ENCODE measurements around the gene EPS8L1.
"Not testable (repeated sequence)": the region's sequence is repeated elsewhere in the genome, so short reads cannot be mapped to it uniquely, and the experiment has no call there.

The EPS8L1 gene

DNA sequence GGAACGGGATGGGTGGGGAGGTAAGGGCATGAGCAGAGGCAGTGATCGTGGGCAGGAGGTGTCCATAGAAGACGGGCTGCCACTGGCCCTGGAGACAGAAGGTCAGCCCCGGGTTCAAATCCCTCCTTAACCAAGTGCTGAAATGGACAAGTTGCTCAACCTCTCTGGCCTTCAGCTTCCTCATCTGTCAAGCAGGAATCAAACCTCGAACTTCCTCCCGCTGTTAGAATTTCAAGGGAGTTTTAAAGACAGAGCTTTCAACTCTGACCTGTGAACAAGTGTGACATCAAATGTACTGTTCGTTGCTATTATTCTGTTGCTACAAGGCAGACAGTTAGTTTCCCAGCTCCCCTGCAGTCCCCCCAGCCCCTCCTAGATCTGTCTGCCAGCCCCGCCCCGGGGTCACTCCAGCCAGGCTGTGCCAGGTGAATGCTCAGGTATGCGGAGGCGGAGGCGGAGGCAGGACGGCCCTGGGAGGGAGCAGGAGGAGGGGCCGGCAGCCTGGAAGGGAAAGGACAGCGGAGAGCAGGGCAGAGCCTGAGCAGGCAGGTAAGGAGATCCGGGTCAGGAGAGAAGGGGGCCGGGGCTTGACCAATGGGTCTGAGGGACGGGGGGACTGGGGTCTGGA lies at the start of gene EPS8L1:
EPS8L1 (plus strand) TSS at position 499 of the 628 bp plus-strand sequence. CDS start 576 bp downstream, outside the sequence.
- DNase-seq (ENCODE audit: low read depth, low spot score): no peak

GRCh38 chr19:55027140-55027471 lies 48.6 kb upstream of the EPS8L1 start:
- not testable (repeated sequence) for DNase-seq (ENCODE audit: low read depth, low spot score)

- no peak for DNase-seq (ENCODE audit: low read depth, low spot score)
Observed at GRCh38 chr19:55027472-55028337, 48.0 kb upstream of the EPS8L1 start.

DNA sequence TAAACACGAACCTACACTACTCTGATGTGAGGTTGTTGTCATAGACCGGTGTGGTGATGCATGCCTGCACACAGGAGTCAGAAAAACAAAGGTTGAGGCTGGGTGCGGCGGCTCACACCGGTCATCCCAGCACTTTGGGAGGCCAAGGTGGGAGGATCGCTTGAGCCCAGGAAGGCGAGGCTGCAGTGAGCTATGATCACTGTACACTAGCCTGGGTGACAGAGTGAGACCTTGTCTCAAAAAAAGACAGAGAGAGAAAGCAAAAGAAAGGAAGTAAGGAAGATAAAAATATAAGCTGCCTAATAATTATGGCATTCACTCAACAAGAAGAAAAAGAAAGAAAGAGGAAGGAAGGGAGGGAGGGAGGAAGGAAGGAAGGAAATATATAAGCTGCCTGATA lies 46.9 kb upstream of the EPS8L1 start:
- DNase-seq (ENCODE audit: low read depth, low spot score): no peak

DNA sequence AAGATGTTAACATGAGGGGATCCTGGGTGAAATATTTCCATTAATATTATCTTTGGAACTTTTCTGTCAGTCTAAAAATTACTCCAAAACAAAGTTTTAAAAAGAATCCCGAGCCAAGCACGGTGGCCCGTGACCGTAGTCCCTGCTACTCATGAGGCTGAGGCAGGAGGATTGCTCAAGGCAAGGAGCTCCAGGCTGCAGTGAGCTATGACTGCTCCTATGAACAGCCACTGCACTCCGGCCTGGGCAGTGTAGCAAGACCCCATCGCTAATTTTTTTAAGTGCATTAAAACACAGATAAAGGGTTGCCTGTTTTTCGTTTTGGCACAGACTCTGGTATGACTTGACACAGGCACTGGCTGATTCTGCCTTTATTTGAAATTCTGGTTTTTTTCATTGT lies 44.5 kb upstream of the EPS8L1 start:
- DNase-seq (ENCODE audit: low read depth, low spot score): no peak

GRCh38 chr19:55032170-55032800 lies 43.4 kb upstream of the EPS8L1 start:
- DNase-seq (ENCODE audit: low read depth, low spot score): no peak

DNA sequence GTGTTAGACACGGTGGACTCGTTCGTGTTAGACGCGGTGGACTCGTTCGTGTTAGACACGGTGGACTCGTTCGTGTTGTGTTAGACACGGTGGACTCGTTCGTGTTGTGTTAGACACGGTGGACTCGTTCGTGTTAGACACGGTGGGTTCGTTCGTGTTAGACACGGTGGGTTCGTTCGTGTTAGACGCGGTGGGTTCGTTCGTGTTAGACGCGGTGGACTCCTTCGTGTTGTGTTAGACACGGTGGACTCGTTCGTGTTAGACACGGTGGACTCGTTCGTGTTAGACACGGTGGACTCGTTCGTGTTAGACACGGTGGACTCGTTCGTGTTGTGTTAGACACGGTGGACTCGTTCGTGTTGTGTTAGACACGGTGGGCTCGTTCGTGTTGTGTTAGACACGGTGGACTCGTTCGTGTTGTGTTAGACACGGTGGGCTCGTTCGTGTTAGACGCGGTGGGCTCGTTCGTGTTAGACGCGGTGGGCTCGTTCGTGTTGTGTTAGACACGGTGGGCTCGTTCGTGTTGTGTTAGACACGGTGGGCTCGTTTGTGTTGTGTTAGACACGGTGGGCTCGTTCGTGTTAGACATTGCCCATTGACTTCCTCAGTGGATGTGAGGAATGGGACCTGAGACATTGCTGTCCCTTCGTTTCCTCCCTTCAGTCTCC lies 42.6 kb upstream of the EPS8L1 start:
- DNase-seq (ENCODE audit: low read depth, low spot score): not testable (repeated sequence)

DNA sequence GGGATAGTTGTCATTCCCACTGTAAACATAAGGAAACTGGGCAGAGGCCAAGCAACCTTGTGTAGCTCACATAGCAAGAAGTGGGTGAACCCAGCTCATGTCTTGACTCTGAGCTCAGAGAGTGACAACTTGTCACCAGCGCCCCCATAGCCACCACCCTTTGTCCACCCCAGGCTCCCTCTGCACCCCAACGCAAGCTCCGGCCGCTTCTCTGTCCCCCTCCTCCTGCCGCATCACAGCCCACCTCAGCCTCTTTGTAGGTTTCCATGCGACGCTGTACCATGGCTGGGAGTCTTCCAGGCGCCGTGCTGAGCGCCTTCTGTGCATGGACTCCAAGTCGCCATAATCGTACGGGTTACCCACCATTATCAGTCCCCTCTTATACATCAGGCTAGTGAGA lies 40.9 kb upstream of the EPS8L1 start:
- DNase-seq (ENCODE audit: low read depth, low spot score): no peak

- no peak for DNase-seq (ENCODE audit: low read depth, low spot score)
Observed at GRCh38 chr19:55036058-55036457, 39.6 kb upstream of the EPS8L1 start.

GRCh38 chr19:55037603-55038002 lies 38.1 kb upstream of the EPS8L1 start:
- not testable (repeated sequence) for DNase-seq (ENCODE audit: low read depth, low spot score)

DNA sequence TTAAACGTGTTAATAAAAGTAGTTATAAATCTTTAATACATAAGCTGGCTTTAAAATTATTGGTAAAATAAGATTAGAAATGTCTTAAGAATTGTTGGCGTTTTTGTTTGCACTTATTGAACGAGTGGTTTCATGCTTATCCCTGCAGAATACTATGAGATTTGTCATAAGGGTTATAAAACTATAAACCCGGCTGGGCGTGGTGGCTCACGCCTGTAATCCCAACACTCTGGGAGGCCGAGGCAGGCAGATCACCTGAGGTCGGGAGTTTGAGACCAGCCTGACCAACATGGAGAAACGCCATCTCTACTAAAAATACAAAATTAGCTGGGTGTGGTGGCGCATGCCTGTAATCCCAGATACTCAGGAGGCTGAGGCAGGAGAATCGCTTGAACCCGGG lies 35.0 kb upstream of the EPS8L1 start:
- DNase-seq (ENCODE audit: low read depth, low spot score): not testable (repeated sequence)

- DNase-seq (ENCODE audit: low read depth, low spot score): no peak
Observed at GRCh38 chr19:55041244-55041626, 34.4 kb upstream of the EPS8L1 start.

DNA sequence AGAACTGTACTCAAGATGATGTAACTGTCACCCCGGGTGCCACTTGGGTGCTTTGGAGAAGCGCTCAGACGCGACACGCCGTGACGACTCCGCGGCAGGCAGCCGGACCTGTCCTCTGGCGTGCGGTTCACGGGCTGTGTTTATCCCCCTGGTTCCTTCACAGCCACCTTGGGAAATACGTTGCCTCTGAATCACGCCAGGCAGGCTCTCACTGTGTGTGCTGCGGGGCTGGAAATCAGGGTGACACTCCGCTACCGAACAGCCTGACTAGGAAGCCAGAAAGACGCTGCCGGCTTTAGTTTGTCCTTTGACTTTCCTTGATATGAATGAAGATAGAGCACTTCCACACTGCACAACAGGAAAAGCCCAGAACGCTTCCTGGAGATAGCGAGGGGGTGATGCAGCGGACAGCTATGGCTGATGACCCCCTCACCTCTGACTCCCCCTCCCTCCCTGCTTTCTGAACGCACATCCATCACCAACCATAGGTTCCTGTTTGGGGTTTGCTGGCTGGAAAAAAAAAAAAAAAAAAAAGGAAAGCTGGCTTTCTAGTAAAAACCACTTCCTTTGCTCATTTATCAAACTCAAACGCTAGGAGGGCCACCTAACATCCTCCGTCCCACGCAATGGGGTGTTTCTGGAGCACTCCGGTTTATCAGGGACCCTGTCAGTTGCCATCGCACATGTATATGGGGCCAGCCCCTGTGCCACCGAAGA lies 33.9 kb upstream of the EPS8L1 start:
- DNase-seq (ENCODE audit: low read depth, low spot score): no peak

GRCh38 chr19:55042344-55042678 lies 33.4 kb upstream of the EPS8L1 start:
- no peak for DNase-seq (ENCODE audit: low read depth, low spot score)

DNA sequence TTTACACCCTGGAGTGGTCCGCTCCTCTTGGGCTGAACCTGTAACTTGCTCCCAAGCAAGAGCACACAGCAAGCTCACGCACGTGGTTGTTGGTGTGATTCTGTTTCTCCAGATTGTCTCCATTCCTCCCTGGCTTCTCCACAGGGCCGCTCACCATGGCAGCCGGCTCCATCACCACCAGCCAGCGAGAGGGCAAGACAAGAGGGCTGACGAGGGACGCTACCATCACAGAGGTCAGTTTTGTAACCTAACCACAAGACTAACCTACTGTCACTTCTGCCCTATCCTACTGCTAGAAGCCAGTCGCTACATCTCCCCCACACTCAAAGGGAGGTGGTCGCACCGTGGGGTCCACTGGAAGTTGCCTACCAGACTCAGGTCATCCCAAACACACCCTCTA lies 33.0 kb upstream of the EPS8L1 start:
- DNase-seq (ENCODE audit: low read depth, low spot score): no peak

DNA sequence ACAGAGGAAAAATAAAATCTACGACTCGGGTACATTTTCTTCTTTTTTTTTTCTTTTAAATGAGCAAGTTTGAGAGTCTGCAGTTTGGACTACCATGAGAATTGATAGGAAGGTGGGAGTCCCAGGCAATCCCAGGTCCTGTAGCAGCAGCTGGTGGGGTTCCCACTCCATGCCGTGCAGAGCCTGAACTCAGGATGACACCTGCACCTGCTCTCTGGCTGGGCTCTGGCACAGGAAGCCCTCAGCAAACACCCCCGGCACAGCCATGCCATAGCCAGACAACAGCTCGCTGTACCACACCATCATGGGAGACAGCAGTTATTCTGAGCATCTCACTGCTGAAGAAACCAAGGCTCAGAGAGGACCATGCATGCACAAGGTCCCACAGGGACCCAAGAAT lies 31.4 kb upstream of the EPS8L1 start:
- no peak for DNase-seq (ENCODE audit: low read depth, low spot score)

- no peak for DNase-seq (ENCODE audit: low read depth, low spot score)
Observed at GRCh38 chr19:55044771-55045716, 30.6 kb upstream of the EPS8L1 start.

GRCh38 chr19:55046975-55047622 lies 28.6 kb upstream of the EPS8L1 start:
- DNase-seq (ENCODE audit: low read depth, low spot score): no peak

GRCh38 chr19:55047951-55048350 lies 27.7 kb upstream of the EPS8L1 start:
- no peak for DNase-seq (ENCODE audit: low read depth, low spot score)

- no peak for DNase-seq (ENCODE audit: low read depth, low spot score)
Observed at GRCh38 chr19:55048446-55048845, 27.2 kb upstream of the EPS8L1 start.
